ENCODE data around the gene NISCH.

The NISCH gene

DNA sequence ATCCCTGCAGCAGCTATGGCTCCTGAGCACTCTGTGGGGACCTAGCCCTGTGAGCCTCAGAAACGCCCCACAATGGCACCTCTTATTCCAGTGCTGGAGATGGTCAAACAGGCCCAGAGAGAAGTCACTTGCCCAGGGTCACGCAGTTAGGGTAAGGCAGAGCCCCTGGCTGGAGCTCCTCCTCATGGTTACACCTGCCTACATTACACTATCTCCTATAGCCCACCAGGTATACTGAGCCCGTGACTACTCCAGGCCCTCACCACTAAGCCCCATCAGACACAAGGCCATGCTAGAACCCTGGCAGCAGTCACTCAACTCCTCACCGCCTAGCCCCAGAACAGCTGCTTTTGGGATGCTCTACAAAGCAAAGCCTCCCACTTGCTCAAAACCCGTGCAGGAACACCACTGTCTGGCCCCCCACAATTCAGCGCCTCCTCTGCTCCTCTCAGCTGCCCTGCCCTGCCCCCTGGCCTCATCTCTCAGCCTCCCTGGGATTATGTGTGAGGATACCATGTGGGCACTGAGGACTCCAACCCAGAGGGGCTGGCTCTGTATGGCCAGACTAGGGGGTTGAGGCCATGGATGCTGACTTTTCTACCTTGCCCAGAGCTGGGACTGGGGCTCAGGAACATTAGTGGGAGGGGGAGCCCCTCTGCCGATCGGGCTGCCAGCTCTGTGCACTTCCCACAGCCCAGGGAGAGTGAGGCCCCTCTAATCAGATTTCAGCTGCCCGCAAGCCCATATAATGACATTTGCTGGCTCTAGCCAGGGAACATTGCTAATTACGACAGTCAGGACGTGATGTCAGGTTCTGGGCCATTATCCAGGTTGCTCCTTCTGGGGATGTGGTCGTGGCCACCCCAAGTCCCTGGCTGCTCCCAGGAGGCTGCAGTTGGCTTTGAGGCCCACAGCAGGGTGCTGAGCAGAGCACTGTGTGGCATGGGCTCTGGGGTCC, 74.3 kb downstream of the NISCH start:
- no peak for DNase-seq

DNA sequence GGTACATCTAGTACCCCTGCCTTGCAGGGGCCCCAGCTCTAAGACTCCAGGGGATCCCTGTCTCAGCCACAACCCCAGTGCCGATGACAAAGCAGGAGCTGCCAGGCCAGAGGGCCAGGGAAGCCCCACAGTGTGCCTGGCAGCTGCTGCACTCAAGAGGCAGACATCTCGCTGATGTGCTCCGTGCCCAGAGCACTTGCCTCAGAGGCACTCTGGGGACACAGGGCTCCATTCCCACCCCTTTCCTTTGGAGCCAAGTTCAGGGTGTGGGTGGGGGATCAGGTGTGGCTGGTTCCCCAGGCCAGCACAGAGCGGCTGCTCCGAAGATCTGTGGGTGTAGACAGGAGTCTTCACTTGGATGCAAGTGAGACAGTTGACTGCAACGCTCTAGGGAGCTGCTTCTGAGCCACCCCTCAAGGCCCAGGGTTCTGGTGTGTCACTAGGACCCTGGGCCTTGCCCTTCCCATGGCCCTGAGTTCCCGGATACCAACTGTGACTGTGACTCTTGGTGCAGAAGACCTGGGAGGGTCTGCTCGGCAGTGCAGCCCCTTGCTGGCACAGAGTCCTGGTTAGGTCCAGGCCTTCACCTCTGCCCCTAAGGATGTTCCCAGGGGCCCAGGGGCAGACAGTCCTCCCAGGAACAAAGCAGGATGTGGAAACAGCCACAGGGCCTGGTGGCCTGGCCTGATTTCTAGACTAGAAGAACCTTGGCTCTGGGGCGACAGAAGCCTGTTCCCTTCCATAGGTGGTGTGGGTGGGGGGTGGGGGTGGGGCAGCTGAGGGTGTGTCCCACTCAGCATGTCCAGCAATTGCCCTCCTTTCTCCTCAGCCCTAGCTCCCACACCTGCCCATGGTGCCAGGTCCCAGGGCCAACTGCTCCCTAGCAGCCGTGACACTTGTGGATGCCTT, 75.8 kb downstream of the NISCH start:
- no peak for DNase-seq

DNA sequence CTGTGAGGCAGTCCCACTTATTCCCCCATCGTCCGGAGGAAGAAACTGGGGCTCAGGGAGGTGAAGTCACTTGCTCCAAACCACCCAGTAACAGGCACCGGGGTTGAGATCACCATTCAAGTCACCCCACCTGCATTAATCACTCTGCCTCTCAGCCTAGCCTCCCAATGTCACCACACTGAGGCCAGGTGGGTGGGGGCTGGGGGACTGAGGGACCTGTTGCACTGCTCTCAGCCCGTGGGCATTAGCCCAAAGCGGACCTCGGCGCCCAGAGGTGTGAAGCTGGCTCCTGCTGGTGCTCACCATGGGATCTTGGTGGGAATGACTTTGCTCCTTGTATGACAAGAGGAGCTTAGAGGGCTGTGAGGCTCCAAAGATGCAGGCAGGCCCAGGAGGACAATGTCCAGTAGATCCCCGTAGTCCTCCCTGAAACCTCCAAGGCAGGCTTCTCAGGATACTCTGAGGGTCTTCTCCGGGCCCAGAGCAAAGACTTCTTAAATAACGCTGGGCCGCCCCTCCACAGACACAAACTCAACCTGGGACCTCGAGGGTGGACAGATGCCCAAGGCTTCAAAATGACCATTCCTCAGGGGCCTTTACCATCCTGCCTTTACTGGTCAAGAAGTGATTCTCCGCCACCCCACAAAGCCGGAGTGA, 76.6 kb downstream of the NISCH start:
- DNase-seq, result no peak

DNA sequence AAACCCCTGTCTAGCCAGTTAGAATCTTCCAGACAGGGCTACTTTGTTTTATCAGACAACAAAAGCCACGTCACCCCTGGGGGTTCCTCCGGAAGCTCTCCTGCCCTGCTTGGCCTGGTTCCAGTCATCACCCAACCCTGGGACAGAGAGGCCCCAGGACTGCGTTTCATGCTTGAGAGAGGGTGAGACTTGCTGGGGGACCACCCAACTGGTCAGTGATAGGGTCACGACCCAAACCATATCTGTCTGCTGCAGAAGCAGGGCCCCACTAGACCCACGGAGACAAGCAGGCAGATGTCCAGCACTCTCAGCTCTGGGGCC, 77.1 kb downstream of the NISCH start:
- DNase-seq, result no peak

DNA sequence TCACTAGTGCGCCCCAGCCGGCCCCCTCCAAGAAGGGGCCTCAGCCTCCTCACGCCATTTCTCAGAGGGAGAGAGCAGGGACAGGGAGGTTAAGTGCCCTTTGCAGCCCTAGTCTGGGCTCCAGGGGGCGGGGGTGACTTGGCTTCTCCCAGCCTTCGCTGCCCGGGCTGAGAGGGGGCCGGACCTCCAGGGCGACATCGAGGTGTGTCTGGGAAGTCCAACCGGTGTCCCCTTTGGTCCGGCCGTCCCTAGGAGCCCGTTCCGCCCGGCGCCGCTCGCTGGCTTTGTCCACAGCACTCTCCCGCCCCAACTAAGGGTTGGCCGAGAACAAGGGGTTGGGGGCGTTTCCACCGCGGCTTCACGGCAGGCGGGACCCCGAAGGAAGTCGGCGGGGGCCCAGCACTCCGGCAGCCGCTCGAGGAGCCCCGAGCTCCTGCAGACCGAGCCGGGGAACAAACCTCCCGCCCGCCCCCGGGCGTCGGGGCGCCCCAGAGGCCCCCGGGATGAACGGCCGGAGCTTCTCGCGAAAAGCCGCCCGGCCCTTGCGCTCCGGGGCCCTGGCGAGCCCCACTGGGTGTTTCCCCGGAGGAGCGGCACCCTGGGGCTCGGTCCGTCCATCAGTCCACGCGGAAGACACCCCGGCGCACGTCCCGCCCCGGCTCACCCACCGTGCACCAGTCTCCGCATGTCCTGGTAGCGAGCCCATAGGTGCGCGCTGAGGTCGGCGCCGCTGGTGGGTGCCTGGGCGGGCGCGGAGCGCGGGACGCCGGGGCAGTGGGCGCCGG, 77.6 kb downstream of the NISCH start:
- DNase-seq, result no peak

DNA sequence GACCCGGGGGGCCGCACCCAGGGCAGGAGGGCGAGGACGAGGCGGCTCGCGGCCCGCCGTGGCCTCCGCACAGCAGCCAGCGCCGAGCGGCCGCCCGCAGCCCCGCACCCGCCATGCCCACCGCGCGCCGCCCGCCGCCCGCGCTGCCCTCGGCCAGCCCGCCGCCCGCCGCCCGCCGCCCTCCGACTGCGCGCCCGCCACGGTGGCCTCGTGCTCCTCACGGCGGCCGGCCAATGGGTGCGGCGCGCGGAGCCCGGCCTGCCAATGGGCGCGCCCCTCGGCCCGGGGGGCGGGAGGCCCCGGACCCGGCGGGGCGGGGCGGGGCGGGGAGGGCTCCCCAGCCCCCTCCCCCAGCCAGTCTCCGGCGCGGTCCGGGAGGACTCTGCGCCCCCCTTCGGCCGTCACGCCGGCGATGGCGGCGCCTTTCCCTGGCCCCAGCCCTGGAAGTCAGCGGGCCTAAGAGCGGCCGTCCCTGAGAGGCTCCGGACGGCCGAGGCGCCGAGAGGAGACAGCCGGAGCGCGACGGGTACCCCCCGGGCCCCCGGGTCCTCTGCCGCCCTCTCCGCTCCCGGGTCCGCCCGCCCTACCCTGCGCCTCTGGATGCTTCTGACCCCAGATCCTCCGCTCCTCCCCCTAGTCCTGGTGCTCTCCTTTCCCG, 78.3 kb downstream of the NISCH start, which contains the start of gene NT5DC2:
TSS of gene NT5DC2 (minus strand) at position 235 of the 658 bp plus-strand sequence. CDS start at position 115, 120 bp downstream.
- no peak for DNase-seq

DNA sequence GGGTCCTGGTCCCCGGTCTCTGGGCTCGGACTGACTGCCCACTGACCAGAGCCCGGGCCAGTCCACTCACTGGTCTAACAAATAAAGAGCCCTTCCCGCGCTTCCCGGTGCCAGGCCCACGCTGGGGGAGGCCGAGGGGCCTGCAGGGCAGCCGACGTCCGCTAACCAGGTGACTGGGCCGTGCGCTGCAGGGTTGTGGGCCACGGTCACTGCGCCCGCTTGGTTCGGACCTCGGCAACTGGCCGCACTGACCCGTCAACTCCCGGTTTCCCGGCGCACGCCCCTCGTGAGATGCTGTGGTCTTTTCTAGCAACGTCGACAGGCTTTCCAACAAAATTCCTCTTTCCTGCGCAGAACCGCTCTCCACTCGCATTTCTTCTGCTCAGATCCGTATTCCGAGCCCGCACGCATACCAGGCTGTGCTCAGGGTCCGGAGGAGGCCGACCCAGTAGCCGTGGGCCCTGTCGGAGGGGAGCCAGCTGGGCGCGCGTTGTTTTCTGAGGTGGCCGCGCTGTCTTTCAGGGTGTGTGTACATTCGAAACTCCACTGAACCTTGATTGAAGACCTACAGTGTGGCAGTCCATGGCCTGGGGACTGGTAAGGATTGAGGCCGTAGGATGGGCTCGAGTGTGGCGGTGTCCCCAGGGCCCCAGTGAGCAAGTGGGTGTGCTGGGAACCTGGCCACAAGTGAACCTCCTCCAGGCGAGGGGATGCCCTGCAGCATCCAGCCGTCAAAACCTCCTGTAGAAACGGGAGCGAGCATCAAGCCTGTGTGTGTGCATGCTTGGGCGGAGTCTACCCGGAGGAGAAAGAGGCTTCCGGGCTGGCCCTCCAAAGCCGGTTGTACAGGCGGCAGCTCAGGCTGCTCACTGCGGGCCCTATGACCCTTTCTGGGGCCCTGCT, 79.1 kb downstream of the NISCH start:
- DNase-seq, result no peak

DNA sequence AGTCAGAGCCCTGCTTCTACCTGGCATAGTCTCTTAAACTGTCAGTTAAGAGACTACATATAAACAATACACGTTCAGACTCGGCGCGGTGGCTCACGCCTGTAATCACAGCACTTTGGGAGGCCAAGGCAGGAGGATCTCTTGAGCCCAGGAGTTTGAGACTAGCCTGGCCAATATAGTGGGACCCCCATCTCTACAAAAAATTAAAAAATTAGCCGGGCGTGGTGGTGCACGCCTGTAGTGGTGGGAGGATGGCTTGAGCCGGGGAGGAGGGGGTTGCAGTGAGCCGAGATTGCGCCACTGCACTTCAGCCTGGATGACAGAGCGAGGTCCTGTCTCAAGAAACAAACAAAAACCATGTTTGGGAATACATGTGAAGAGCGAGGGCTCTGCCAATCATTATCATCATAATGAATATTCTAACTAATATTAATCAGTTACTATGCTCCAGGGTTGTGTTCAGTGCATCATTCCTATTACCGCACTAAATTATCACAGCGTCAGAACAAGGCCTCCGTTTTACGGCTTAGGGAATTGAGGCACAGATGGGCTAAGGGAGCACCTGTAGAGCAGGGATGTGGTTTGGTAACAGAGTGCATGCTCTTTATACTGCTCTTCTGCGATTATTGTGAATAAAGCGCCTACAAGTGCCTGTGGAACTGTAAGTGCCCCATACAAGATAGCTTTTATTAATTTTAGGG, 80.2 kb downstream of the NISCH start:
- DNase-seq, result no peak

DNA sequence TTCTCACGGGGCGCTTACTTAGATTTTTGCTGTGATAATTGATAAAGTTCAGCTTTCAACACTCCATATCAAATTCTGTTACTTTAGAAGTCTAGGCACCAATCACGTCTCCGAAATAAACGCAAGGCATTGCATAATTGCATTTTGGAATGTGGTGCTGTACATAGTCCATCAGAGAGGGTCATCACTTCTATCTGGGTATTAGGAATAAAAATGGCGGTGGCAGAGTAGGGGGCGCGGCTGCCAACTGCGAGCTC, 80.6 kb downstream of the NISCH start:
- DNase-seq, result no peak

DNA sequence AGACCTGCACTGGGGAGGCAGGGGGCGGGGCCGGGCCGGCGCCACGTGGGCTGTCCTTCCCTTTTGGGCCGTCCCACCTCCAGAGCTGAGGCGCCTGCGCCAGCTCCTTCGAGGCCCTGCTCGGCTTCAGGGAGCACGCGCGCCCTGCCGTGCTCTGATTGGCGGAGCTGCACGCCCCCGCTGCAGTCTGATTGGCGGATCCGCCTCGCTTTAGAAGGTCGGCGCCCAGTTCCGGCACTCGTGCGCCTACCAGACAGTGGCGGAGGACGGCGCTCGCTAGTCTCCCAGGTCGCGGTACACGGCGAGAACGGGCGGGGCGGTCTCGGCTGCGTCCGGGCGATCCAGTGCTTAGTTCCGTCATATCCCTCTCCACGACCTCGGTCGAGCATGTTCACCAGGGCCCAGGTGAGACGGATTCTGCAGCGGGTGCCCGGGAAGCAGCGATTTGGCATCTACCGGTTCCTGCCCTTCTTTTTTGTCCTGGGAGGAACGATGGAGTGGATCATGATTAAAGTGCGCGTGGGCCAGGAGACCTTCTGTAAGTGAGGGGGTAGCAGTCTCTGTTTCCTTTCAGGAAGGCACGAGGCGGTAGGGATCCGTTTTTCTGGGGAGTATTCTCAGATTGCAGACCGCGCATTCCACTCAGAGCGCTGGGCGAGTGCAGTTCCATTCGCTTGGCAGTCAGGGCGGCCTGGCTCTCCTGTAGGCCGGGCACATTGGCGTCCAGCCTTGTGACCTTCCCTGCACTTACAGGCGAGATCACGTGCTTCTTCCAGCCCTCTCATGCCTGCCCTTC, 81.2 kb downstream of the NISCH start, which contains the start of gene UQCC5:
TSS of gene UQCC5 (plus strand) at position 237 of the 796 bp plus-strand sequence. CDS start at position 388, 151 bp downstream.
- DNase-seq, result peak; percentile 67

DNA sequence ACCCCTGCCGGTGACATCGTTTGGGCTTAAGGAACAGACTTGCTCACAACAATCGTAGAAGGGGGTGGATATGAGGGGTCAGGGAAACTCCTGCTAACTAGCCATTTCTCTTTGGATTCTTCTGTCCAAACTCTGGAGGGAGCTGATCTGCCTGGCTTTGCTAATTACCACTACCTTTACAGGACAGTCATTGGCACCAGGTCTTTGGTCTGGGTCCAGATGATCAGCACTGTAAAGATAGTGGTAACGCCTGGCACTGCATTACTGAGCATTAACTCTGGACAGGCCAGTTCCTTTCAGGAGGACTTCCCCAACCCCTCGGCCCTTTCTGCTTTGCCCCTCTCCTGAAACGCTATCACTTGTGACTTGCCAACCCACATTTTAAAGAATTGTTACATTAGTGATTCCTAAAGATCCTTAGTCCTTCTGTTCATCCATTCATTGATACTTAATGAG, 81.8 kb downstream of the NISCH start:
- DNase-seq, result no peak

DNA sequence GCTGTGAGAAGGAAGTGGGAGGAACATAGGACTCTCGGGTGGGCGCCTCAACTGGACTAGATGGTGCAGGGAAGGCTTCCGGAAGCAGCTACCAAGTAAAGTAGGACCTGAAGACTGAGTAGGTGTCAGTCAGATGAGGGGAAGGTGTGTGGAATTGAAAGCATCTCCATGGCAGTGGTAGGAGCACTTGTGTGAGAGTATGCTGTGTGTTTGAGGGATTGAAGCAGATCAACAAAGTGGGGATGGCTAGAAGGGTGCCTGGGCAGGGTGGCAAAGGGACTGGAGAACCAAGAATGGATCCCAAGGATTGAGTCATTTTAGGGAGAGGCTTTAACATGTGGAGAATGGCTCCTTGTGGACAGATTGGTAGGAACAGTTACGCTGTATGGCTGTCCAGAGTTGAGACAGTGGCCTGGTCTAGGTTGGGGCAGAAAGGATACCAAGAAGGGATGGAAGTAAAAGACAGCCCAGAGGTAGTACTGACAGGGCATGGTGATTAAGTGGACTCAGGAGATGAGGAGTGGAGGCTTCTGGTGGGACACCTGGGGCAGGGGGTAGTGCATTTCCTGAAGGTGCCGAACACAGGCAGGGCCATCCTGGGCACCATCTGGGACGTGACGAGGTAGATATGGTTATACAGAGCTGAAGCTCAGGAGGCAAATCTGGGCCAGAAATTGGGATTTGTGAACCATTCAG, 82.5 kb downstream of the NISCH start:
- no peak for DNase-seq

DNA sequence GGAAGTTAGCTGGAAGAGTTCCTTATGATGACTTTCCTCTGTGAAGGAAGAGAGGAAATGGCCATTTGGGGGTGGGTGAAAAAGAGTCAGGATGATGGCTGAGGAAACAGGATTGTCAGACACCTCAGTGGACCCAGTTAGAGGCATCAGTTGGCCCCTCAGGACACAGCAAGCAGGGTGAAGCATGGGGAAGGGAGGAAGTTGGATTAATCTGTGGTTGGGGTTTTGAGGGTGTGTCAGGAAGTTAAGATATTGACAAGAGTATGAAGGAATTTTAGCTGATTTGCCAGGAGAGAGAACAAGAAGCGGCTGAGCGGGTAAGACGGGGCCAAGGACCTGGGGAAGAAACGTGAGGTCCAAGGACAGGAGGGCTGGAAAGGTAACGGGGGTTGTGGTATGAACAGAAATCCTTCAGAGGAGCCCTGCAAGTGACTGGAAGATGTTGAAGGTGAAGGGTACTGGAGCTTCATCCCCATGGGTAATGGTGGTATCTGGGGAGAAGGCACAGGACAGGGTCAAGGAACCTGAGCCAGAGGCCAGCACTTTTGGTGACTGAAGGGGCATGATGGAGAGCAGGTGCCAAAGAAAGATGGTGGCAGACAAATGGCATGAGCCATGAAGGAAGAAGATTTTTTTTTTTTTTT, 83.7 kb downstream of the NISCH start:
- DNase-seq, result no peak

DNA sequence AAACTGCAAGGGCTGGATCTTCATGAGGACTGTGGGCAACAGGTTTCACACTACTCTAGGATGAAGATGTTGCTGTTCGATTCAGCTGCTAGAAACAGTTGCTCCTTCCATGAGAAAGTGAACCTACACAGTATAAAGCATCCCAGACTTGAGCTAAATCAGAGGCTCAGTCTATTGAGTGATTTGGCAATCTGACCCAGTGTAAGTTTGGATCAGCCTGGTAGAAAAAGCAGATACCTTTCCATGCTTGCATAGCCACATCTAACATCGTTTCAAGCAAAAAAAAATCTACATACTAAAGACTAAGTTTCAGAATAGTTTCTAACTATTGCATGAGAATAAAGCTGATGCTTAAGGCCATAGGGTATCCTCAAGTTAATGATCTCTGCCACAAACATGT, 85.6 kb downstream of the NISCH start:
- DNase-seq, result no peak
